Nucleus accumbens (tissue), 56 donors: Measurements from ENCODE around the gene TMEM94.
"Not testable (repeated sequence)": the region's sequence is repeated elsewhere in the genome, so short reads cannot be mapped to it uniquely, and the experiment has no call there.

Source experiments
- DNase-seq, 56 donors: peaks; one replicate each; lab custom pipeline; 2025; lab: John Stamatoyannopoulos, UW

TMEM94 gene

DNA sequence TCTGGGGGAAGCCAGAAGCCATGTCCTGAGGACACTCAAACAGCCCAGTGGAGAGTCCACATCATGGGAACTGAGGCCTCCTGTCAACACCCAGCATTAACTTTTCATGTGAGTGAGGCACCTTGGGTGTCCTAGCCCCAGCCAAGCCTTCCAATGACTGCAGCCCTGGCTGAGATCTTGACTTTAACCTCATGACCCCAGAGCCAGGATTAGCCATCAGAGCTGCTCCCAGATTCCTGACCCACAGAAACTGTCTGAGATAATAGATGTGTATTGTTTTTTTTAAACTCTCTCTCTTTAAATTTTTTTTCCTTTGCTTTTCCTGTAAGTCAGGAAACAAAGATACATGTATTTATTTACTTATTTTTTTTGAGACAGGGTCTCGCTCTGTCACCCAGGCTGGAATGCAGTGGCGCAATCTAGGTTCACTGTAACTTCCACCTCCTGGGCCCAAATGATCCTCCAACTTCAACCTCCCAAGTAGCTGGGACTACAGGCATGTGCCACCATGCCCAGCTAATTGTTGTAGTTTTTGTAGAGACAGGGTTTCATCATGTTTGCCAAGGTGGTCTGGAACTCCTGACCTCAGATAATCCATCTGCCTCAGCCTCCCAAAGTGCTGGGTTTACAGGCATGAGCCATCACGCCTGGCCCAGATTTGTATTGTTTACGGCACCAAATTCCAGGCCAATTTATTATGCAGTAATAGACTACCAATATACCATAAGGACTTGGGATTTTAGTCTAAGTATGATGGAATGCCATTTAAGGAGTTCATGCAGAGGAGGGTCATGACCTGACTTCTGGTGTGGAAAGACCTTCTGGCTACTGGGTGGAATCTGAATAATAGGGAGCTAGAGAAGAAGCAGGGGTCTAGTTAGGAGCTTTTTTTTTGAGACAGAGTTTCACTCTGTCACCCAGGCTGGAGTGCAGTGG is 14.0 kb upstream of the TMEM94 start:
- no peak for DNase-seq

DNA sequence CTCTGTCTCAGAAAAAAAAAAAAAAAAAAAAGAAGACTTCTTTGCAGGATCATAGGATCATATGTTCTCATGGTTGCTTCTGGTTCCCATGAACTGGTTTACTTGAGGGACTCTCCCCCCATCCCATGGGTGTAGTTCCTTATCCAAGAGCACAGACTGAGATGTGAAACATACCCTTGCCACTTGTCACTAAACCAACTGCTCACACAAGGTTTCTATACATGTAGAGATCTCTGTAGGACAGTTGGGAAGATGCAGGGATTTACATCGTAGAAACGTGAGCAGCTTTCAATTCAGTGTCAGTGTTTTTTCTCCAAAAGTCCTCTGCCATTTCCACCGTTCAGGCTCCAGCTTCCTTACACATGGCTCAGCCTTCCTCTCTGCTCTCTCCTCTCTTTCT is 11.1 kb upstream of the TMEM94 start:
- DNase-seq, result no peak

- DNase-seq, result not testable (repeated sequence)
Measured at GRCh38 chr17:75445896-75446295, 10.5 kb upstream of the TMEM94 start.

- no peak for DNase-seq
Measured at GRCh38 chr17:75447951-75448856, 8.2 kb upstream of the TMEM94 start.

GRCh38 chr17:75450270-75450669 is 6.2 kb upstream of the TMEM94 start:
- no peak for DNase-seq

DNA sequence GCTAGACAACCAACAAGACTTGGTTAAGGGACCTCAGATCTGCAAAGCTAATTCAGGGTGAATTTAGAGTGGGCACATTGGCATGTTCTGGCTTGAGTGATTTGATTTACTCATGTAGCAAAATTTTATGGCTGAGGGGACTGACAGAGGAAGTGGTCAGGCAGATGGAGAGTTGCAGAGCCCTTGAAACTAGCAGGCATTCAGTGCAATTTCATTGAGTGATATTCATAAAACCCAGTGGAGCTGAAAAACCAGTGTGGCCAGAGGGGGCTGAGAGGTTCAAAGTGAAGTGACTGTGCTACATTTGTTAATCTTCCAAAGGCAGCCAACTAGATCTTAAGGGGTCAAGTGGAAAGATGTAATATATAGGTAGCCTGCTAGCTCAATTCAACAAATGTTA is 2.2 kb upstream of the TMEM94 start:
- DNase-seq, result no peak

- not testable (repeated sequence) for DNase-seq
Measured at GRCh38 chr17:75454672-75455071, 1.8 kb upstream of the TMEM94 start.

DNA sequence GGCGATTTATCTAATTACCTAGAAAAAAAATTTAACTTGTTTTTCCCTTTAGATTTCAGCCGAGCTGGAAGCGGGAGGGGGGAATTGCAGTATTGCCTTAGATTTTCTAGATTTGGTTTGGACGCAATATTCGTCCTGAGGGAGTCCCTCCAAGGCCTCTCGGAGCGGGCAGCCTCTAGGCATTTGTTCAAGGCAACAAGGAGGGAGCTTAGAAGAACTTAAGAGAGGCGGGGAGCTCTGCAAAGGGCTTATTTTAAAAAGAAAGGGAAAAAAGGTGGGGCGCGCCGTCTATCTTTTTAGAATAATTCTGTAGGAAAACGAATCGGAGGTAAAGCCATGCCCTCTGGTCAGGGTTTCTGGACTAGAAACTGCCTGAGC is 407 bp upstream of the TMEM94 start:
- DNase-seq, result peak in 5 of 56 donors; percentile 47 to 80 (median 67)

DNA sequence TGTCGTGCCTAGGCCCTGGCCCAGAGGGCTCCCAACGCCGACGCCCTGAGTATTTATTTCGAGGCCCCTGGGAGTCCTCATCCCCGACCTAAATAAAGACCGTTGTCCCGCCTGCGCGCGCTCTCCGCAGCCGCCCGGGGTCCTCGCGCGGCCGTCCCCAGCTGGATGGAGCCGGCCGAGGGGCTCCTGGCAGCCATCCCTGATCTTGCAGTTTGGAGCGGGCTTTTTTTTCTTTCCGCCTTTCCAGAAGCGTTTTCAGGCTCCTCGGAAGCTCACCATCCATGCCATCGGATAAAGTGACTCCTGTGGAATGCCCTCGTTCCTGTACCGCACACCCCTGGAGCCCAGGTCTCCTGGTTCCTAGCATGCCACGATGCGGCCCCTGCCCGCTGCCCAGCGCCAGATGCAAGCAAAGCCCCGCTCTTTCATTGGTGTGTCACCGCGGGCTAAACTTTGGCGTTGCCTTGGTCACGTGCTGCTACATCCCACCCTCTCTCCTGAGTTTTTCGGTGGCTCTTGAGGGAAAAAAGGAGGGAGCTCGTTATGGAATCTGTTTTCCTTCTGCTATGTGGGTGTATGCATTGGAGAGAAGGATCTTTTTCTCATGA is 716 bp downstream of the TMEM94 start:
- DNase-seq, result peak in 47 of 56 donors; percentile 11 to 76 (median 47)

- no peak for DNase-seq
Measured at GRCh38 chr17:75459246-75459589, 2.8 kb downstream of the TMEM94 start.

DNA sequence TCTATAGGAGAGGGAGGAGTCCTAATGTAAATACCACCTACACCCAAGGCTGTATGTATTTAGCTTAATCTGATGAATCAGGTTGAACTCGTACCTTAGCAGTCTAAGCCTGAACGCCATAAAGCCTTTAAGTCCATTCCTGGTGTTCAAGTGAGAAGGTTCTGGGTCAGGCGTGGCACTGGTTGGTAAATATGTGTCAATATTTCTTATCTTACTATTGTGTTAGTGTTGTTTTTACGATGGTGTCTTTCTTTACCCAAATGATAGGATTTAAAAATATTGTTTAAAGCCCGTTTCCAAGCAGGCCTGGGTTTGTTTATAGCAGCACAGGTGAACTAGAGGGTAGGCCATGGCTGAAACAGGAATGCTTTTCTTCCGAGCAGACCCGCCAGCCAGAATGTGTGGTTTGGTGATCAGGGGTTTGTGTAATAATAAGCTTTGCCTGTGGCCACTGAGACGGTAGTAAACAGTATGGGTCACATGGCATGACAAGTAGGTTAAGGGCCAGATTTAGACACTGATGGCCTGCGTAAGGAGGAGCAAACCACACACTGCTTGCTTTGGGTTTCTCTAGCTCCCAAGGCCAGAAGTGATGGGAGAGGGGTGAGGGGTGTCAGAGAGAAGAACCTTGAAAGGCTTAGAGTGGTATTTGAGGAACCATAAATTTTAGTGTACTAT is 3.3 kb downstream of the TMEM94 start:
- peak in 5 of 56 donors; percentile 4 to 17 (median 12) for DNase-seq

- no peak for DNase-seq
Measured at GRCh38 chr17:75460295-75460694, 3.9 kb downstream of the TMEM94 start.

- no peak for DNase-seq
Measured at GRCh38 chr17:75463603-75464002, 7.2 kb downstream of the TMEM94 start.

- no peak for DNase-seq
Measured at GRCh38 chr17:75465039-75465438, 8.6 kb downstream of the TMEM94 start.

GRCh38 chr17:75468291-75468754 is 11.9 kb downstream of the TMEM94 start:
- peak in 24 of 56 donors; percentile 13 to 69 (median 36) for DNase-seq

- no peak for DNase-seq
Measured at GRCh38 chr17:75468779-75469373, 12.4 kb downstream of the TMEM94 start.

DNA sequence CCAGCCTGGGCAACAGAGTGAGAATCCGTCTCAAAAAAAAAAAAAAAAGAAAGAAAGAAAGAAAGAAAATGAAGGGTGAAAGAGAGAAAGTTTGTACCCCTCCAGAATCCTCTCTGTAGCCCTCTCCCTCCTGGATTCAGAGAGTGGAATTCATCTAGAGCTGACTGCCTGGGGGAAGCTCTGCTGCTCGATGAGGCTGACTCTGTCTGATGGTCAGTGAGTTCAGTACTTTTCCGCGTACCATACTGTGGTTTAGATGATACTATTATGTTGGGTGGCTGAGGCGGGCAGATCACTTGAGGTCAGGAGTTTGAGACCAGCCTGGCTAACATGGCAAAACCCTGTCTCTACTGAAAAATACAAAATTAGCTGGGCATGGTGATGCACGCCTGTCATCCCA is 14.8 kb downstream of the TMEM94 start:
- no peak for DNase-seq

- no peak for DNase-seq
Measured at GRCh38 chr17:75472119-75472518, 15.7 kb downstream of the TMEM94 start.

DNA sequence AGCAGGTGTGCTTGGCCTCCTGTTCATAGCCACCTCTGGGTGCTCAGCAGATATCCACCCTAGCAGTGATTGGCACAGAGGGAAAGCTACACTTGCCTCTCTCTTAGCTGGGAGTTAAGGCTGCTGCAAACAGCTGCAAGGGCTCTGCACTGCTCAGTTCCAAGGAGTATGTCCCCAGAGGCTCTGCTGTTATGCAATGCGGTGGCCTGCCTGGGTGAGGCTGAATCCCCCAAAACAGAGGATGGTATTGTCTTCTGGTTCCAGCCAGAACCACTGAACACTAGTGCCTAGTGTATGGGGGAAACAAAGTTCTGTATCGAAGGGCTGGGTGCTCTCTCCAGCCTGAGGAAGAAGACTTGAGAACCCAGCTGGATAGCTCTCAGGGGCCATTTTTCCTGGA is 16.8 kb downstream of the TMEM94 start:
- peak in 29 of 56 donors; percentile 12 to 64 (median 33) for DNase-seq

- no peak for DNase-seq
Measured at GRCh38 chr17:75474736-75475135, 18.3 kb downstream of the TMEM94 start.
